ENCODE data around the gene PRPF19. TPM values are rescaled to one million over a fixed set of nuclear protein-coding genes. Genes with fewer than 3 reads are reported as not detected.

Gene PRPF19
- total and polyA plus RNA-seq, 2 of the 13 experiments (the other 11 are each of a cell fraction or from before 2014, with no cell fraction given), result 27.4 to 91.1 TPM

GRCh38 chr11:60913793-60914632 lies 7.6 kb upstream of the PRPF19 start, which contains the start of gene TMEM109 (continued):
- TF ChIP-seq ZXDC (CRISPR knock-in tag; IDR thresholded peaks at IDR 0.05) (no peak), PRPF4 (IDR thresholded peaks at IDR 0.05; ENCODE audit: low read depth, low read length, poor library complexity, severe bottlenecking) (no peak), KDM5A (IDR thresholded peaks at IDR 0.05; ENCODE audit: borderline replicate concordance, low read length) (no peak), FOXK2 (IDR thresholded peaks at IDR 0.05) (no peak), NBN (conservative IDR thresholded peaks at IDR 0.05) (no peak), ZNF230 (CRISPR knock-in tag; IDR thresholded peaks at IDR 0.05) (0 out of 2 replicates have a peak, but pooled peaks have one; percentile 17), ZKSCAN1 (IDR thresholded peaks at IDR 0.05; ENCODE audit: low read length) (no peak), ZNF382 (CRISPR knock-in tag; IDR thresholded peaks at IDR 0.05; ENCODE audit: borderline replicate concordance) (no peak), ZNF296 (CRISPR knock-in tag; conservative IDR thresholded peaks at IDR 0.05) (no peak), HNF4G (IDR thresholded peaks at IDR 0.05; ENCODE audit: borderline replicate concordance, low read depth, low read length) (no peak), HNF4G (CRISPR knock-in tag; IDR thresholded peaks at IDR 0.05; ENCODE audit: borderline replicate concordance, low read depth) (no peak), RCOR2 (CRISPR knock-in tag; IDR thresholded peaks at IDR 0.05) (no peak), NR3C1 (CRISPR knock-in tag; IDR thresholded peaks at IDR 0.05) (no peak), ZC3H13 (CRISPR knock-in tag; IDR thresholded peaks at IDR 0.05) (no peak; the same call in 1 of the 2 replicates), ZNF782 (CRISPR knock-in tag; IDR thresholded peaks at IDR 0.05; ENCODE audit: borderline replicate concordance) (no peak), MYC (CRISPR knock-in tag; IDR thresholded peaks at IDR 0.05; ENCODE audit: borderline replicate concordance) (peak; percentile 57), ZNF225 (CRISPR knock-in tag; IDR thresholded peaks at IDR 0.05) (no peak), NCOR1 (IDR thresholded peaks at IDR 0.05; ENCODE audit: borderline replicate concordance, low read length) (no peak), ZNF235 (CRISPR knock-in tag; IDR thresholded peaks at IDR 0.05; ENCODE audit: borderline replicate concordance) (no peak), MBD4 (IDR thresholded peaks at IDR 0.05; ENCODE audit: borderline replicate concordance, low read length) (no peak)
- TF ChIP-seq, protein P1, sequence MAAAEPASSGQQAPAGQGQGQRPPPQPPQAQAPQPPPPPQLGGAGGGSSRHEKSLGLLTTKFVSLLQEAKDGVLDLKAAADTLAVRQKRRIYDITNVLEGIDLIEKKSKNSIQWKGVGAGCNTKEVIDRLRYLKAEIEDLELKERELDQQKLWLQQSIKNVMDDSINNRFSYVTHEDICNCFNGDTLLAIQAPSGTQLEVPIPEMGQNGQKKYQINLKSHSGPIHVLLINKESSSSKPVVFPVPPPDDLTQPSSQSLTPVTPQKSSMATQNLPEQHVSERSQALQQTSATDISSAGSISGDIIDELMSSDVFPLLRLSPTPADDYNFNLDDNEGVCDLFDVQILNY (CRISPR knock-in tag; conservative IDR thresholded peaks at IDR 0.05), result no peak
- TF ChIP-seq, protein P2, sequence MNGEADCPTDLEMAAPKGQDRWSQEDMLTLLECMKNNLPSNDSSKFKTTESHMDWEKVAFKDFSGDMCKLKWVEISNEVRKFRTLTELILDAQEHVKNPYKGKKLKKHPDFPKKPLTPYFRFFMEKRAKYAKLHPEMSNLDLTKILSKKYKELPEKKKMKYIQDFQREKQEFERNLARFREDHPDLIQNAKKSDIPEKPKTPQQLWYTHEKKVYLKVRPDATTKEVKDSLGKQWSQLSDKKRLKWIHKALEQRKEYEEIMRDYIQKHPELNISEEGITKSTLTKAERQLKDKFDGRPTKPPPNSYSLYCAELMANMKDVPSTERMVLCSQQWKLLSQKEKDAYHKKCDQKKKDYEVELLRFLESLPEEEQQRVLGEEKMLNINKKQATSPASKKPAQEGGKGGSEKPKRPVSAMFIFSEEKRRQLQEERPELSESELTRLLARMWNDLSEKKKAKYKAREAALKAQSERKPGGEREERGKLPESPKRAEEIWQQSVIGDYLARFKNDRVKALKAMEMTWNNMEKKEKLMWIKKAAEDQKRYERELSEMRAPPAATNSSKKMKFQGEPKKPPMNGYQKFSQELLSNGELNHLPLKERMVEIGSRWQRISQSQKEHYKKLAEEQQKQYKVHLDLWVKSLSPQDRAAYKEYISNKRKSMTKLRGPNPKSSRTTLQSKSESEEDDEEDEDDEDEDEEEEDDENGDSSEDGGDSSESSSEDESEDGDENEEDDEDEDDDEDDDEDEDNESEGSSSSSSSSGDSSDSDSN (CRISPR knock-in tag; IDR thresholded peaks at IDR 0.05), result no peak
- TF ChIP-seq, protein P3, sequence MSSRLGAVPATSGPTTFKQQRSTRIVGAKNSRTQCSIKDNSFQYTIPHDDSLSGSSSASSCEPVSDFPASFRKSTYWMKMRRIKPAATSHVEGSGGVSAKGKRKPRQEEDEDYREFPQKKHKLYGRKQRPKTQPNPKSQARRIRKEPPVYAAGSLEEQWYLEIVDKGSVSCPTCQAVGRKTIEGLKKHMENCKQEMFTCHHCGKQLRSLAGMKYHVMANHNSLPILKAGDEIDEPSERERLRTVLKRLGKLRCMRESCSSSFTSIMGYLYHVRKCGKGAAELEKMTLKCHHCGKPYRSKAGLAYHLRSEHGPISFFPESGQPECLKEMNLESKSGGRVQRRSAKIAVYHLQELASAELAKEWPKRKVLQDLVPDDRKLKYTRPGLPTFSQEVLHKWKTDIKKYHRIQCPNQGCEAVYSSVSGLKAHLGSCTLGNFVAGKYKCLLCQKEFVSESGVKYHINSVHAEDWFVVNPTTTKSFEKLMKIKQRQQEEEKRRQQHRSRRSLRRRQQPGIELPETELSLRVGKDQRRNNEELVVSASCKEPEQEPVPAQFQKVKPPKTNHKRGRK (CRISPR knock-in tag; IDR thresholded peaks at IDR 0.05), result no peak

All from HepG2 (cell line).